ENCODE measurements around the gene NCAM2. TPM values are rescaled to one million over a fixed set of nuclear protein-coding genes. Genes with fewer than 3 reads are reported as not detected.

The NCAM2 gene
- total and polyA plus RNA-seq, 2 of the 4 experiments (the other 2 are of a cell fraction), result 2.7 to 5.0 TPM

DNA sequence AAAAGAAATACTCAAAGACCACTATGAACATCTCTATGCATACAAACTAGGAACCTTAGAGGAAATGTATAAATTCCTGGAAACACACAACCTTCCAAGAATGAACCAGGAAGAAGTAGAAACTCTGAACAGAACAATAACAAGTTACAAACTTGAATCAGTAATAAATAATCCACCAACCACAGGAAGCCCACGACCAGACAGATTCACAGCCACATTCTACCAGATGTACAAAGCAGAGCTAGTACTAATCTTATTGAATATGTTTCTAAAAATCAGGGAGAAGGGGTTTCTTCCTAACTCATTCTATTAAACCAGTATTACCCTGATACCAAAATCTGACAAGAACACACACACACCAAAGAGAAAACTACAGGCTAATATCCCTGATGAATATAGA is 263.8 kb downstream of the NCAM2 start:
- no CpG with 5 or more reads among the region's 1 CpG for WGBS, 2 experiments (ENCODE audit: extremely low coverage in 2 of 2, insufficient read length in 1 of 2)
- POLR2A ChIA-PET (ENCODE audit: unreplicated experiment), result no interaction called here
- Histone ChIP-seq H3K27me3 (ENCODE audit: control insufficient read depth, insufficient read depth, low read length) (no peaks in the 10 kb centered on the region), H2BK20ac (ENCODE audit: low read depth, low read length) (no peak overlapping the region), H4K5ac (ENCODE audit: low read depth, low read length) (no peak overlapping the region), H3K9me1 (ENCODE audit: insufficient read depth, low read length) (no peaks in the 10 kb centered on the region), H2BK15ac (ENCODE audit: low read depth, low read length) (no peak overlapping the region), H3K4ac (ENCODE audit: low read depth, low read length) (no peak overlapping the region), H4K20me1 (ENCODE audit: insufficient read depth, low read length) (no peaks in the 10 kb centered on the region), H3K4me2 (ENCODE audit: low read depth, low read length) (no peak overlapping the region), H3K18ac (ENCODE audit: low read depth, low read length) (no peak overlapping the region), H3K27ac (ENCODE audit: insufficient read depth, low read length) (no peak overlapping the region), H3K79me1 (ENCODE audit: low read depth in 1 of 2, low read length in 2 of 2) (no peaks in the 10 kb centered on the region), H3K56ac (ENCODE audit: extremely low read depth, insufficient read depth, low read length) (no peak overlapping the region), H2AFZ (replicated peaks; ENCODE audit: low read length, poor library complexity) (no peak overlapping the region), H2BK120ac (ENCODE audit: low read depth, low read length) (no peak overlapping the region), H3K23ac (ENCODE audit: low read depth, low read length) (no peak overlapping the region), H2AK9ac (replicated peaks; ENCODE audit: low read depth, low read length, poor library complexity) (no peak overlapping the region), H4K91ac (ENCODE audit: insufficient read depth, low read depth, low read length) (no peak overlapping the region), H2BK5ac (ENCODE audit: low read depth, low read length, poor library complexity, severe bottlenecking) (no peak overlapping the region), H3K9me3 (ENCODE audit: control insufficient read depth, insufficient read depth, low read length) (no peaks in the 10 kb centered on the region), H3K4me3 (ENCODE audit: insufficient read depth, low read depth, low read length) (no peak overlapping the region), H3K4me1 (ENCODE audit: control insufficient read depth, insufficient read depth, low read length) (no peaks in the 10 kb centered on the region), H4K8ac (ENCODE audit: low read depth in 2 of 2, low read length in 2 of 2) (no peak overlapping the region), H3K9ac (ENCODE audit: low read depth, low read length) (no peak overlapping the region), H3K14ac (replicated peaks; ENCODE audit: low read depth, low read length) (no peak overlapping the region), H3K36me3 (ENCODE audit: control insufficient read depth, insufficient read depth, low read length) (no peaks in the 10 kb centered on the region), H2AK5ac (ENCODE audit: low read depth, low read length) (no peak overlapping the region)
- no peak for ATAC-seq (ENCODE audit: low read depth)
- in situ Hi-C loops (cut with MboI; ENCODE audit: low sequenced_read_pairs), result no loop called here
- BruUV-seq (replicated peaks), result no TSS peak
- DNase-seq, result no peak
- TF ChIP-seq, protein P1, sequence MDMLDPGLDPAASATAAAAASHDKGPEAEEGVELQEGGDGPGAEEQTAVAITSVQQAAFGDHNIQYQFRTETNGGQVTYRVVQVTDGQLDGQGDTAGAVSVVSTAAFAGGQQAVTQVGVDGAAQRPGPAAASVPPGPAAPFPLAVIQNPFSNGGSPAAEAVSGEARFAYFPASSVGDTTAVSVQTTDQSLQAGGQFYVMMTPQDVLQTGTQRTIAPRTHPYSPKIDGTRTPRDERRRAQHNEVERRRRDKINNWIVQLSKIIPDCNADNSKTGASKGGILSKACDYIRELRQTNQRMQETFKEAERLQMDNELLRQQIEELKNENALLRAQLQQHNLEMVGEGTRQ (IDR thresholded peaks at IDR 0.05; ENCODE audit: low read depth, low read length), result no peak
- TF ChIP-seq RCOR1 (IDR thresholded peaks at IDR 0.05; ENCODE audit: insufficient replicate concordance, low read length) (no peak), RAD21 (IDR thresholded peaks at IDR 0.05; ENCODE audit: low read length) (no peak), MXI1 (IDR thresholded peaks at IDR 0.05; ENCODE audit: borderline replicate concordance, low read depth, low read length) (no peak), NFE2L2 (IDR thresholded peaks at IDR 0.05; ENCODE audit: low read depth, low read length) (no peak), RFX5 (IDR thresholded peaks at IDR 0.05; ENCODE audit: low read depth, low read length) (no peak)
- intact Hi-C loops (cut with micrococcal nuclease), result no loop called here
- CTCF ChIA-PET, result no interaction called here
- dilution Hi-C loops (cut with HindIII; ENCODE audit: low sequenced_read_pairs, unreplicated experiment), result no loop called here
